CD8-positive, alpha-beta memory T cell (primary cell): ENCODE data around the gene FRRS1. TPM values are rescaled to one million over a fixed set of nuclear protein-coding genes. Genes with fewer than 3 reads are reported as not detected.

Experiments
- CTCF ChIA-PET: fragments of 350-600 bp; sonication (Branson Sonifier 250); formaldehyde crosslinking; loops from one replicate; lab custom pipeline; 2021; ENCODE audit warnings: antibody characterized with exemption; lab: Charles Lee
- POLR2A ChIA-PET: fragments of 350-600 bp; sonication (Branson Sonifier 250); formaldehyde crosslinking; loops from one replicate; lab custom pipeline; 2021; ENCODE audit warnings: antibody characterized with exemption; lab: Charles Lee
- DNase-seq, 5 donors: peaks; one replicate each; pipeline versions ENCODE4 v3.0.0 to v3.0.0-alpha.2; 2020 to 2022; ENCODE audit warnings: mixed read lengths in 1 of 5
- H3K27ac ChIP-seq: one replicate; pipeline ENCODE4 v1.7.0; 2013; ENCODE audit warnings: low read depth, mild to moderate bottlenecking, low read length, moderate library complexity
- H3K27me3 ChIP-seq: 2 replicates; pipeline ENCODE4 v1.7.0; 2013; ENCODE audit warnings: low read length, mild to moderate bottlenecking; ENCODE audit not compliant: insufficient read depth, poor library complexity, severe bottlenecking
- H3K36me3 ChIP-seq: 2 replicates; pipeline ENCODE4 v1.7.0; 2013; ENCODE audit warnings: mild to moderate bottlenecking, low read length, moderate library complexity; ENCODE audit not compliant: insufficient read depth
- H3K4me1 ChIP-seq: 2 replicates; pipeline ENCODE4 v1.7.0; 2013; ENCODE audit warnings: mild to moderate bottlenecking, low read length, moderate library complexity; ENCODE audit not compliant: insufficient read depth
- H3K4me3 ChIP-seq: 2 replicates; pipeline ENCODE4 v1.7.0; 2013; ENCODE audit warnings: mild to moderate bottlenecking, low read length
- H3K9me3 ChIP-seq: 2 replicates; pipeline ENCODE4 v1.7.0; 2013; ENCODE audit warnings: mild to moderate bottlenecking, low read length
- H3K27ac Mint-ChIP-seq, 8 donors: one replicate each; pipeline ENCODE4 v1.8.0; 2020 to 2021; ENCODE audit warnings: mixed read lengths in 8 of 8, mild to moderate bottlenecking in 6 of 8, inconsistent platforms in 3 of 8, moderate library complexity in 3 of 8
- H3K27me3 Mint-ChIP-seq, 2 donors: one replicate each; pipeline ENCODE4 v1.8.0; 2020 to 2021; ENCODE audit warnings: mixed read lengths in 2 of 2, mild to moderate bottlenecking in 1 of 2, moderate library complexity in 1 of 2
- H3K36me3 Mint-ChIP-seq, 3 donors: one replicate each; pipeline ENCODE4 v1.8.0; 2020 to 2021; ENCODE audit warnings: mixed read lengths in 3 of 3, inconsistent platforms in 1 of 3, mild to moderate bottlenecking in 1 of 3
- H3K4me1 Mint-ChIP-seq, 3 donors: one replicate each; pipeline ENCODE4 v1.8.0; 2020 to 2021; ENCODE audit warnings: mixed read lengths in 3 of 3, inconsistent platforms in 1 of 3, mild to moderate bottlenecking in 1 of 3
- H3K4me3 Mint-ChIP-seq, 7 donors: one replicate each; pipeline ENCODE4 v1.8.0; 2020 to 2021; ENCODE audit warnings: mixed read lengths in 7 of 7, mild to moderate bottlenecking in 6 of 7, moderate library complexity in 4 of 7, inconsistent platforms in 2 of 7
- H3K9me3 Mint-ChIP-seq, 5 donors: one replicate each; pipeline ENCODE4 v1.8.0; 2020 to 2022; ENCODE audit warnings: mixed read lengths in 5 of 5, mild to moderate bottlenecking in 3 of 5, moderate library complexity in 2 of 5, inconsistent platforms in 1 of 5
- polyA plus RNA-seq: library from polyadenylated mRNA; unstranded; fragments of 300-500 nt; fragmentation: Illumina TruSeq; gene quantifications from one replicate; pipeline ENCODE4 v1.2.3, GENCODE V29; 2021
- total RNA-seq, 2 experiments: library from RNA; stranded (reverse); gene quantifications; one replicate each; pipeline ENCODE4 v1.2.3, GENCODE V29; 2021

Gene FRRS1
- total and polyA plus RNA-seq, 3 experiments from 2014 or later, result 1.6 to 2.0 TPM; not detected in 1

- POLR2A ChIA-PET, result no interaction called here
- H3K27me3 Mint-ChIP-seq, result peaks cover 3 to 5% of the 10 kb centered on the region in 2 donors
- no peaks in the 10 kb centered on the region for H3K9me3 Mint-ChIP-seq
- CTCF ChIA-PET, result interaction anchor here (1.1 kb wide), 1 partner anchor 17 kb away, joined by 3 read pairs; no protein-coding TSS in a partner anchor
- Histone ChIP-seq H3K9me3 (no peaks in the 10 kb centered on the region), H3K36me3 (no peaks in the 10 kb centered on the region), H3K4me1 (peaks cover 8% of the 10 kb centered on the region), H3K27ac (no peak overlapping the region), H3K4me3 (no peak overlapping the region), H3K27me3 (no peaks in the 10 kb centered on the region)
- peaks cover 13 to 22% (median 17%) of the 10 kb centered on the region in 3 donors for H3K4me1 Mint-ChIP-seq
- H3K36me3 Mint-ChIP-seq, result peaks cover 0 to 7% (median 2%) of the 10 kb centered on the region in 3 donors
- no peak for DNase-seq
- no peak overlapping the region for H3K4me3 Mint-ChIP-seq
- H3K27ac Mint-ChIP-seq, result no peak overlapping the region
These were observed 23.3 kb upstream of the FRRS1 start for GRCh38 chr1:99789715-99790114.

DNA sequence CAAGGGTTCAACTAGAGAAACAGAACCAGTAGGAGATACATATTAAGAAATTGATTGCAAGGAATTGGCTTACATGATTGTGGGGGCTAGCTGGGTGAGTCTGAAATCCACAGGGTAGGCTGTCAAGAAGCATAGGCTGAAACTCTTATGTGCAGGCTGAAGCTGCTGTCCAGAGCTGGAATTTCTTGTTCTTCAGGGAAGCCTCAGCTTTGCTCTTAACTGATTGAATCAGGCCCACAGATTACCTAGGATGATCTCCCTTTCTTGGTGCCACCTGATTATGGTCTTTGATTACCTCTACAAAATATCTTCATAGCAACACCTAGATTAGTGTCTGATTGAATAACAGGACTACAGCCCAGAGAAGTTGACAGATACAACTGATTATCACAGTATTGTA, 22.5 kb upstream of the FRRS1 start:
- no peaks in the 10 kb centered on the region for H3K36me3 ChIP-seq
- Mint-ChIP-seq H3K9me3 (no peaks in the 10 kb centered on the region), H3K4me3 (no peak overlapping the region), H3K27ac (no peak overlapping the region), H3K4me1 (peaks cover 20 to 30% (median 24%) of the 10 kb centered on the region in 3 donors), H3K36me3 (peaks cover 0 to 7% (median 2%) of the 10 kb centered on the region in 3 donors), H3K27me3 (peaks cover 3 to 5% of the 10 kb centered on the region in 2 donors)
- peaks cover 15% of the 10 kb centered on the region for H3K4me1 ChIP-seq
- no peak overlapping the region for H3K27ac ChIP-seq
- DNase-seq, result no peak
- ChIA-PET POLR2A (no interaction called here), CTCF (interaction anchor here (1.1 kb wide), 1 partner anchor 18 kb away, joined by 3 read pairs; no protein-coding TSS in a partner anchor)
- H3K27me3 ChIP-seq, result no peaks in the 10 kb centered on the region
- no peak overlapping the region for H3K4me3 ChIP-seq
- H3K9me3 ChIP-seq, result no peaks in the 10 kb centered on the region

- ChIA-PET POLR2A (interaction anchor here (0.6 kb wide), 1 partner anchor 612 kb away, joined by 3 read pairs; no protein-coding TSS in a partner anchor), CTCF (no interaction called here)
- Mint-ChIP-seq H3K4me1 (peaks cover 20 to 30% (median 24%) of the 10 kb centered on the region in 3 donors), H3K36me3 (peaks cover 0 to 2% (median 0%) of the 10 kb centered on the region in 3 donors), H3K27ac (no peak overlapping the region), H3K27me3 (peaks cover 0 to 5% of the 10 kb centered on the region in 2 donors), H3K4me3 (no peak overlapping the region), H3K9me3 (no peaks in the 10 kb centered on the region)
- no peak overlapping the region for H3K27ac ChIP-seq
- H3K4me1 ChIP-seq, result peaks cover 15% of the 10 kb centered on the region
- no peak for DNase-seq
- no peak overlapping the region for H3K4me3 ChIP-seq
- no peaks in the 10 kb centered on the region for H3K9me3 ChIP-seq
- no peaks in the 10 kb centered on the region for H3K27me3 ChIP-seq
- H3K36me3 ChIP-seq, result no peaks in the 10 kb centered on the region
These were observed 20.5 kb upstream of the FRRS1 start for GRCh38 chr1:99786751-99787501.

- no peak overlapping the region for H3K4me3 ChIP-seq
- peaks cover 15% of the 10 kb centered on the region for H3K4me1 ChIP-seq
- no peaks in the 10 kb centered on the region for H3K27me3 ChIP-seq
- peak in 2 of 5 donors; percentile 36 to 42 for DNase-seq
- H3K4me1 Mint-ChIP-seq, result peaks cover 20 to 30% (median 24%) of the 10 kb centered on the region in 3 donors
- CTCF ChIA-PET, result no interaction called here
- peaks cover 0 to 5% of the 10 kb centered on the region in 2 donors for H3K27me3 Mint-ChIP-seq
- H3K9me3 ChIP-seq, result no peaks in the 10 kb centered on the region
- no peaks in the 10 kb centered on the region for H3K9me3 Mint-ChIP-seq
- peak overlapping the region in 6 of 7 donors; percentile 27 to 63 (median 46) for H3K4me3 Mint-ChIP-seq
- H3K27ac ChIP-seq, result no peak overlapping the region
- peaks cover 0 to 2% (median 0%) of the 10 kb centered on the region in 3 donors for H3K36me3 Mint-ChIP-seq
- peak overlapping the region in 6 of 8 donors; percentile 2 to 67 (median 30) for H3K27ac Mint-ChIP-seq
- POLR2A ChIA-PET, result no interaction called here
- H3K36me3 ChIP-seq, result no peaks in the 10 kb centered on the region
These were observed 18.4 kb upstream of the FRRS1 start for GRCh38 chr1:99784809-99785255.

DNA sequence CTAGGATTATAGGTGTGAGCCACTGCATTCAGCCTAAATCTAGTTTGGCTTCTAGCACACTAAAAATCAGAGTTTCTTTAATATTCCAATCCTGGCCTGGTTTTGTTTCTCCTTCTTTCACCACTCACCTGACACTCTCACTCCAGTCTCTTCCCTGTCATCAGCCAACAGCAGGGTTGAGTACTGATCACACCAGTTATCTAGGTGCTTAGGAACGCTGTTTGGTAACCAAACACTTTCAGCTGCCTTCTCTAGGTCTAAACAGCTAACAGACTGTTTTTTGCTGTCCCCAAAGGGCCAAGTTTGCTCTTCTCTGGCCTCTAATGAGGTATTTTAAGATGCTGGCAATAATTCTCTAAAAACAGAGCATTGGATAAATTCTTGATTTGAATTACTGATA, 17.7 kb upstream of the FRRS1 start:
- no peaks in the 10 kb centered on the region for H3K36me3 ChIP-seq
- H3K9me3 ChIP-seq, result no peaks in the 10 kb centered on the region
- ChIA-PET CTCF (no interaction called here), POLR2A (no interaction called here)
- no peak for DNase-seq
- H3K9me3 Mint-ChIP-seq, result no peaks in the 10 kb centered on the region
- peaks cover 20 to 30% (median 24%) of the 10 kb centered on the region in 3 donors for H3K4me1 Mint-ChIP-seq
- peak overlapping the region in 3 of 7 donors; percentile 27 to 63 (median 53) for H3K4me3 Mint-ChIP-seq
- H3K27ac Mint-ChIP-seq, result peak overlapping the region in 2 of 8 donors; percentile 22 to 39
- peak overlapping the region; percentile 27 for H3K4me3 ChIP-seq
- no peaks in the 10 kb centered on the region for H3K27me3 ChIP-seq
- H3K27me3 Mint-ChIP-seq, result peaks cover 0 to 5% of the 10 kb centered on the region in 2 donors
- no peak overlapping the region for H3K27ac ChIP-seq
- H3K36me3 Mint-ChIP-seq, result peaks cover 0 to 2% (median 0%) of the 10 kb centered on the region in 3 donors
- peaks cover 15% of the 10 kb centered on the region for H3K4me1 ChIP-seq

- no peak for DNase-seq
- Mint-ChIP-seq H3K27ac (no peak overlapping the region), H3K36me3 (peaks cover 0 to 2% (median 0%) of the 10 kb centered on the region in 3 donors), H3K9me3 (no peaks in the 10 kb centered on the region), H3K27me3 (peaks cover 1 to 2% of the 10 kb centered on the region in 2 donors), H3K4me1 (peaks cover 20 to 30% (median 24%) of the 10 kb centered on the region in 3 donors), H3K4me3 (no peak overlapping the region)
- no peak overlapping the region for H3K27ac ChIP-seq
- ChIA-PET POLR2A (no interaction called here), CTCF (no interaction called here)
- H3K27me3 ChIP-seq, result no peaks in the 10 kb centered on the region
- no peaks in the 10 kb centered on the region for H3K36me3 ChIP-seq
- H3K9me3 ChIP-seq, result no peaks in the 10 kb centered on the region
- peaks cover 15% of the 10 kb centered on the region for H3K4me1 ChIP-seq
- no peak overlapping the region for H3K4me3 ChIP-seq
These were observed 16.5 kb upstream of the FRRS1 start for GRCh38 chr1:99782920-99783319.

DNA sequence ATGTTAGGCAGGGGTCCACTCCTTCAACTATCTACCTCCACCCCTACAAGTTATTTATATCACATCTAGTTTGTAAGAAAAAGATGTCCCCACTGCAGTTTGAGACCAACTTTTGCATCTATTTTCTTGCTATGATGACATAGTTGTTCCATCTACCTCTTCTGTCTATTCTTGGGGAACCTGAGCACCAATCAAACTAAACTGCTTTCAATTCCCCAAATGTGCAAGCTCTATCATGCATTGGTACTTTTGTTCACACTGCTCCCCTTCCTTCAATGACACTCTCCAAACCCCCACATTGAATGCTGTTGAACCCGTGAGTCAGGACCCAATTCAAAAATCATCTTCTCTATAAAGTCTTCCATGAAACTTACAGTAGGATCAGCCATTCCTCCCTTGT, 16.0 kb upstream of the FRRS1 start:
- Histone ChIP-seq H3K4me3 (no peak overlapping the region), H3K27ac (no peak overlapping the region), H3K27me3 (no peaks in the 10 kb centered on the region), H3K36me3 (no peaks in the 10 kb centered on the region), H3K9me3 (no peaks in the 10 kb centered on the region), H3K4me1 (peaks cover 15% of the 10 kb centered on the region)
- Mint-ChIP-seq H3K4me3 (no peak overlapping the region), H3K27ac (no peak overlapping the region), H3K27me3 (peaks cover 0 to 5% of the 10 kb centered on the region in 2 donors), H3K36me3 (no peaks in the 10 kb centered on the region), H3K9me3 (no peaks in the 10 kb centered on the region), H3K4me1 (peaks cover 20 to 26% (median 24%) of the 10 kb centered on the region in 3 donors)
- no peak for DNase-seq
- CTCF ChIA-PET, result no interaction called here
- POLR2A ChIA-PET, result no interaction called here

DNA sequence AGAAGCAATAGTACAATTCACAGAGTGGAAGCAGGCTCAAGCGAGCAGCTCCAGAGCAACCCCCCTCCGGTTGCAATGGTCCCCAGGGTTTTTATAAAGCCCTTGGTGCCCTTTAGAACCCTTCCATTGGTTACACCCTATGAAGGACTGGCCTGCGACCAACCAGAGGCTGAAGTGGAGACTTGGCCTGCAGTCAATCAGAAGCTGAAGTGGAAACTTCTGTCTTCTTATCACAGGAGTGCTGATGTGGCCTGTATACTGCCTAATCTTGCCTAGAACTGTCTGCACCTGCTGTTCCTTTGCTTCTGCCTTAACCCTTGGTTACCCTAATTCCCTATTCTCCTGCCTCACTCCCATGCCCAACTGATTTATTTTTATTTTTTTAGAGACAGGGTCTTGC, 15.4 kb upstream of the FRRS1 start:
- peaks cover 0 to 5% of the 10 kb centered on the region in 2 donors for H3K27me3 Mint-ChIP-seq
- H3K4me1 Mint-ChIP-seq, result peaks cover 16 to 23% (median 21%) of the 10 kb centered on the region in 3 donors
- peaks cover 15% of the 10 kb centered on the region for H3K4me1 ChIP-seq
- H3K9me3 Mint-ChIP-seq, result no peaks in the 10 kb centered on the region
- H3K9me3 ChIP-seq, result no peaks in the 10 kb centered on the region
- no peaks in the 10 kb centered on the region for H3K27me3 ChIP-seq
- H3K36me3 Mint-ChIP-seq, result no peaks in the 10 kb centered on the region
- CTCF ChIA-PET, result no interaction called here
- no peak overlapping the region for H3K4me3 Mint-ChIP-seq
- H3K27ac Mint-ChIP-seq, result no peak overlapping the region
- H3K27ac ChIP-seq, result no peak overlapping the region
- DNase-seq, result no peak
- H3K36me3 ChIP-seq, result no peaks in the 10 kb centered on the region
- POLR2A ChIA-PET, result no interaction called here
- no peak overlapping the region for H3K4me3 ChIP-seq
